Measurements from ENCODE around the gene PLEKHN1. TPM values are rescaled to one million over a fixed set of nuclear protein-coding genes. Genes with fewer than 3 reads are reported as not detected.
"Not testable (repeated sequence)": the region's sequence is repeated elsewhere in the genome, so short reads cannot be mapped to it uniquely, and the experiment has no call there.

Gene PLEKHN1
- total RNA-seq, 1 donor from 2014 or later = 0.39 TPM

- DNase-seq (ENCODE audit: low spot score) = no peak
These were observed 23.9 kb upstream of the PLEKHN1 start for GRCh38 chr1:942411-942821.

GRCh38 chr1:942864-943533, 23.3 kb upstream of the PLEKHN1 start:
- no peak for DNase-seq (ENCODE audit: low spot score)

GRCh38 chr1:943545-944340, 22.5 kb upstream of the PLEKHN1 start:
- no peak for DNase-seq (ENCODE audit: low spot score)

GRCh38 chr1:944341-945325, 21.6 kb upstream of the PLEKHN1 start:
- no peak for DNase-seq (ENCODE audit: low spot score)

- no peak for DNase-seq (ENCODE audit: low spot score)
These were observed 20.4 kb upstream of the PLEKHN1 start for GRCh38 chr1:945688-946556.

GRCh38 chr1:946811-947210, 19.5 kb upstream of the PLEKHN1 start:
- DNase-seq (ENCODE audit: low spot score) = not testable (repeated sequence)

GRCh38 chr1:947958-948357, 18.3 kb upstream of the PLEKHN1 start:
- no peak for DNase-seq (ENCODE audit: low spot score)

- DNase-seq (ENCODE audit: low spot score) = no peak
These were observed 16.0 kb upstream of the PLEKHN1 start for GRCh38 chr1:950268-950667.

- DNase-seq (ENCODE audit: low spot score) = no peak
These were observed 15.4 kb upstream of the PLEKHN1 start for GRCh38 chr1:950881-951280.

GRCh38 chr1:951364-951763, 14.9 kb upstream of the PLEKHN1 start:
- DNase-seq (ENCODE audit: low spot score) = no peak

- DNase-seq (ENCODE audit: low spot score) = no peak
These were observed 14.1 kb upstream of the PLEKHN1 start for GRCh38 chr1:952201-952600.

- DNase-seq (ENCODE audit: low spot score) = no peak
These were observed 13.7 kb upstream of the PLEKHN1 start for GRCh38 chr1:952603-953002.

- DNase-seq (ENCODE audit: low spot score) = no peak
These were observed 12.6 kb upstream of the PLEKHN1 start for GRCh38 chr1:953524-954320.

- no peak for DNase-seq (ENCODE audit: low spot score)
These were observed 11.4 kb upstream of the PLEKHN1 start for GRCh38 chr1:954927-955326.

- DNase-seq (ENCODE audit: low spot score) = no peak
These were observed 10.8 kb upstream of the PLEKHN1 start for GRCh38 chr1:955474-955873.

GRCh38 chr1:956636-957035, 9.6 kb upstream of the PLEKHN1 start:
- DNase-seq (ENCODE audit: low spot score) = no peak

GRCh38 chr1:958823-959730, 7.2 kb upstream of the PLEKHN1 start, which contains the start of gene NOC2L:
TSS of gene NOC2L (minus strand) at chr1:959256. CDS start at chr1:959240, 16 bp downstream.
- peak; percentile 99 for DNase-seq (ENCODE audit: low spot score)

- no peak for DNase-seq (ENCODE audit: low spot score)
These were observed 6.4 kb upstream of the PLEKHN1 start for GRCh38 chr1:959731-960362.

All from mesenteric fat pad (tissue), 1 donor.